Duodenal mucosa (tissue), 2 donors: ENCODE measurements around the gene NAALADL2.
"Not testable (repeated sequence)": the region's sequence is repeated elsewhere in the genome, so short reads cannot be mapped to it uniquely, and the experiment has no call there.

Source experiments
- H3K27ac ChIP-seq: one replicate; pipeline ENCODE4 v1.7.0; 2013; ENCODE audit warnings: low read depth, low read length
- H3K27me3 ChIP-seq, 2 donors: one replicate each; pipeline ENCODE4 v1.7.0; 2013; ENCODE audit warnings: low read length in 2 of 2, control low read depth in 1 of 2; ENCODE audit not compliant: insufficient read depth in 2 of 2, control insufficient read depth in 1 of 2
- H3K36me3 ChIP-seq, 2 donors: one replicate each; pipeline ENCODE4 v1.7.0; 2013; ENCODE audit warnings: low read length in 2 of 2, control low read depth in 1 of 2; ENCODE audit not compliant: insufficient read depth in 2 of 2, control insufficient read depth in 1 of 2
- H3K4me1 ChIP-seq, 2 donors: one replicate each; pipeline ENCODE4 v1.7.0; 2013; ENCODE audit warnings: low read length in 2 of 2, control low read depth in 1 of 2; ENCODE audit not compliant: insufficient read depth in 2 of 2, control insufficient read depth in 1 of 2
- H3K4me3 ChIP-seq, 2 donors: one replicate each; pipeline ENCODE4 v1.7.0; 2013; ENCODE audit warnings: low read length in 2 of 2, low read depth in 1 of 2
- H3K9ac ChIP-seq, 2 donors: one replicate each; pipeline ENCODE4 v1.7.0; 2013; ENCODE audit warnings: low read length in 2 of 2, low read depth in 1 of 2
- H3K9me3 ChIP-seq, 2 donors: one replicate each; pipeline ENCODE4 v1.7.0; 2013; ENCODE audit warnings: low read length in 2 of 2, control low read depth in 1 of 2; ENCODE audit not compliant: control insufficient read depth in 1 of 2

NAALADL2 gene

GRCh38 chr3:175825016-175825580 is 966.0 kb downstream of the NAALADL2 start:
- H3K4me1 ChIP-seq, H3K27ac ChIP-seq, H3K4me3 ChIP-seq, H3K9me3 ChIP-seq, H3K9ac ChIP-seq, H3K27me3 ChIP-seq, H3K36me3 ChIP-seq: not testable (repeated sequence)

GRCh38 chr3:175826759-175827158 is 967.6 kb downstream of the NAALADL2 start:
- Histone ChIP-seq H3K27ac (no peak overlapping the region), H3K27me3 (no peaks in the 10 kb centered on the region), H3K36me3 (no peaks in the 10 kb centered on the region), H3K4me3 (no peak overlapping the region), H3K9me3 (no peaks in the 10 kb centered on the region), H3K4me1 (no peaks in the 10 kb centered on the region), H3K9ac (no peak overlapping the region)

- H3K27ac ChIP-seq, H3K9ac ChIP-seq, H3K9me3 ChIP-seq, H3K27me3 ChIP-seq, H3K4me1 ChIP-seq, H3K4me3 ChIP-seq, H3K36me3 ChIP-seq: not testable (repeated sequence)
Observed at GRCh38 chr3:175829809-175830208, 970.7 kb downstream of the NAALADL2 start.

DNA sequence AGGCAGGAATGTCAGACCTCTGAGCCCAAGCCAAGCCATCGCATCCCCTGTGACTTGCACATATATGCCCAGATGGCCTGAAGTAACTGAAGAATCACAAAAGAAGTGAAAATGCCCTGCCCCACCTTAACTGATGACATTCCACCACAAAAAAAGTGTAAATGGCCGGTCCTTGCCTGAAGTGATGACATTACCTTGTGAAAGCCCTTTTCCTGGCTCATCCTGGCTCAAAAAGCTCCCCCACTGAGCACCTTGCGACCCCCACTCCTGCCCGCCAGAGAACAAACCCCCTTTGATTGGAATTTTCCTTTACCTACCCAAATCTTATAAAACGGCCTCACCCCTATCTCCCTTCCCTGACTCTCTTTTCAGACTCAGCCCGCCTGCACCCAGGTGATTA is 976.6 kb downstream of the NAALADL2 start:
- not testable (repeated sequence) for H3K27me3 ChIP-seq, H3K27ac ChIP-seq, H3K4me1 ChIP-seq, H3K9ac ChIP-seq, H3K9me3 ChIP-seq, H3K4me3 ChIP-seq, H3K36me3 ChIP-seq

GRCh38 chr3:175836617-175837016 is 977.5 kb downstream of the NAALADL2 start:
- no peak overlapping the region for H3K9ac ChIP-seq
- H3K4me1 ChIP-seq, result no peaks in the 10 kb centered on the region
- H3K27me3 ChIP-seq, result no peaks in the 10 kb centered on the region
- H3K27ac ChIP-seq, result no peak overlapping the region
- H3K9me3 ChIP-seq, result no peaks in the 10 kb centered on the region
- no peaks in the 10 kb centered on the region for H3K36me3 ChIP-seq
- no peak overlapping the region for H3K4me3 ChIP-seq

- no peak overlapping the region for H3K27ac ChIP-seq
- H3K9ac ChIP-seq, result no peak overlapping the region
- H3K4me3 ChIP-seq, result no peak overlapping the region
- no peaks in the 10 kb centered on the region for H3K27me3 ChIP-seq
- no peaks in the 10 kb centered on the region for H3K36me3 ChIP-seq
- no peaks in the 10 kb centered on the region for H3K4me1 ChIP-seq
- no peaks in the 10 kb centered on the region for H3K9me3 ChIP-seq
Observed at GRCh38 chr3:175837962-175838361, 978.8 kb downstream of the NAALADL2 start.

DNA sequence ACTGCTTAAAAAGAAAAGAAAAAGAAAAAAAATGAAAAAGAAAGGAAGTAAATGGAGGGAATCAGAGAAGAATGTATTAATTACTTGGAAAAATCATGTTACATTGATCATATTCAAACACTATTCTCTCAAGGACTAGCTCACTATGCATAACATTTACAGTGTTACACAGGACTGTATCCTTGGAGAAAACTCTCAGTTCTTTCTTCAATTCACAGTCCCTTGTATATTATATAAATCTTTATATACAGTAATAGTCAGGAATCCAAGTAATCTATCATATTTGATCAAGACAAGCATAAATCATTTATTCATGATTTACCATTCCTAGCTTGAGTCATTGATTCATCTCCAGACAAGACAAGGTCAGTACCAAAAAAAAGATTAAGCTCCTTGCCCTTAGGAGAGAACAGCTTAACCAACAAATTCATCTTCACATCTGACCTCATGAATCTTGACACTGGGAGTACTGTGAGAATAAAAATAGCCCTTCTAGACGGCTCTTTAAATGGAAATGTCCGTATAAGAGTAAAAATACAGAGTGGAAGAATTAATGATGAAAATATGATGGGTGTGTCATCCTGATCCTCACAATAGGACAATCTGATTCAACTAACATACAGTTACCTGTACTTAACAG is 980.4 kb downstream of the NAALADL2 start:
- no peaks in the 10 kb centered on the region for H3K27me3 ChIP-seq
- H3K36me3 ChIP-seq, result no peaks in the 10 kb centered on the region
- no peaks in the 10 kb centered on the region for H3K9me3 ChIP-seq
- no peak overlapping the region for H3K27ac ChIP-seq
- no peak overlapping the region for H3K4me3 ChIP-seq
- H3K4me1 ChIP-seq, result no peaks in the 10 kb centered on the region
- H3K9ac ChIP-seq, result no peak overlapping the region

GRCh38 chr3:175851541-175851940 is 992.4 kb downstream of the NAALADL2 start:
- H3K4me1 ChIP-seq, result no peaks in the 10 kb centered on the region

DNA sequence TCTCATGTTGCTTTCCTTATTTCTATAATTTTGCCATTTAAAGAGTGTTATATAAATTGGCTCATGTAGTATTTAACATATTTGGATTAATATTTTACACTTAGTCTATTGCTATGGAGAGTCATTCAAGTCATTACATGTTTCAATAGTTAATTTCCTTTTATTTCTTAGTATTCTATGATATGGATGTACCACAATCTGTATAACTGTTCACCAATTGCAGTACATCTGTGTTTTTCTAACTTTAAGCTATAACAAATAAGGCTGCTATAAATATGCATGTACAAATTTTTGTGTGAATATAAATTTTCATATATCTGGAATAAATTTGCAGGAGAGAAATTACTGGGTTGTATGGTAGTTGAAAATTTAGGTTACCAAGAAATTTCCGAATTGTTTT is 993.4 kb downstream of the NAALADL2 start:
- Histone ChIP-seq H3K4me3 (no peak overlapping the region), H3K27ac (no peak overlapping the region), H3K36me3 (no peaks in the 10 kb centered on the region), H3K9me3 (no peaks in the 10 kb centered on the region), H3K4me1 (no peaks in the 10 kb centered on the region), H3K27me3 (no peaks in the 10 kb centered on the region), H3K9ac (no peak overlapping the region)

More at GRCh38 chr3:175851541-175851940, 992.4 kb downstream of the NAALADL2 start:
- Histone ChIP-seq H3K4me3 (no peak overlapping the region), H3K9ac (no peak overlapping the region), H3K9me3 (no peaks in the 10 kb centered on the region), H3K27me3 (no peaks in the 10 kb centered on the region), H3K27ac (no peak overlapping the region), H3K36me3 (no peaks in the 10 kb centered on the region)

- no peaks in the 10 kb centered on the region for H3K36me3 ChIP-seq
- no peak overlapping the region for H3K9ac ChIP-seq
- no peak overlapping the region for H3K27ac ChIP-seq
- no peaks in the 10 kb centered on the region for H3K9me3 ChIP-seq
- H3K27me3 ChIP-seq, result no peaks in the 10 kb centered on the region
- no peak overlapping the region for H3K4me3 ChIP-seq
- H3K4me1 ChIP-seq, result no peaks in the 10 kb centered on the region
Observed at GRCh38 chr3:175857666-175858270, 998.6 kb downstream of the NAALADL2 start.
